ENCODE measurements around the gene CYP4F22.
"Not testable (repeated sequence)": the region's sequence is repeated elsewhere in the genome, so short reads cannot be mapped to it uniquely, and the experiment has no call there.

Gene CYP4F22

GRCh38 chr19:15495151-15495550 is 13.2 kb upstream of the CYP4F22 start:
- no peak for DNase-seq

DNA sequence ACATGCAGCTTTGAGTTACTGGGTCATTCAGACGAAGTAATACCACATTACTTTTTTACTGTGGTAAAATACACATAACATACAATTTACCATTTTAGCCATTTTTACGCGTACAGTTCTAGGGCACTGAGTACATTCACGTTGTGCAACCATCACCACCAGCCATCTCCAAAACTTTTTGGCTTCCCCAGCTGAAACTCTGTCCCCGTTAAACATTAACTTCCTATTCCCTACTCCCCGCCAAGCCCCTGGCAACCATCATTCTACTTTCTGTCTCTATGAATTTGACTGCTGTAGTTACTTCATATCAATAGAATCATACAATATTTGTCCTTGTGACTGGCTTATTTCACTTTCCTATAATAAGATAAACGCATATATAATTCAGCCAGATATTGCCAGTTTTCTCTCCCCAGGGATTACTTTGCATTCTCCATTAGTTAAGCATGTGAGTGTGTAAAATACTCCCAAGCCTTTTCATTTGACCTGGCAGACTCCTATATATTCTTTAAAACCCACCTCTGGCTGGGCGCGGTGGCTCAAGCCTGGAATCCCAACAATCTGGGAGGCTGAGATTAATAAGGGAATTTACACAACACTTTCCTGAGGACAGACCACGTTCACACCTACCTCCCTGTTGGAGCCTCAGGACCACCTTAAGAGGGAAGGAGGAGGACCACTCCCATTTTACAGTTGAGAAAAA is 10.0 kb upstream of the CYP4F22 start:
- DNase-seq: no peak

DNA sequence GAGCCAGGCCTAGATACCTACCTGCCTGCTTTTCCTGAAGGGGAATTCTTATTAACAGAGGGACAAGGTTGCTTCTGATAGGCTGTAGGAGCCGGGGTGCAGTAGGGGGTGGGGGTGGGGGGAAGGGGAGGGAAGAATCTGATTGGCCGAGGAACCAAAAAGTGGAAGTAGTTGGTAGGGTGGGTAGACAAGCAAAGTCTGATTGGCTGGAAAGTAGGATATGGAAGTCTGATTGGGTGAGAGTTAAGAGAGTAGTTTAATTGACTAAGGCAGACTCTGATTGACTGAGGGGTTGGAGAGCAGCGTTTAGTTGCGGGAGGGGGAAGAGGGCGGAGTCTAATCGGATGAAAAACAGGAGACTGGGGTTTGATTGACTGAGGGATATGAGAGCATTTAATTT is 9.4 kb upstream of the CYP4F22 start:
- no peak for DNase-seq

DNA sequence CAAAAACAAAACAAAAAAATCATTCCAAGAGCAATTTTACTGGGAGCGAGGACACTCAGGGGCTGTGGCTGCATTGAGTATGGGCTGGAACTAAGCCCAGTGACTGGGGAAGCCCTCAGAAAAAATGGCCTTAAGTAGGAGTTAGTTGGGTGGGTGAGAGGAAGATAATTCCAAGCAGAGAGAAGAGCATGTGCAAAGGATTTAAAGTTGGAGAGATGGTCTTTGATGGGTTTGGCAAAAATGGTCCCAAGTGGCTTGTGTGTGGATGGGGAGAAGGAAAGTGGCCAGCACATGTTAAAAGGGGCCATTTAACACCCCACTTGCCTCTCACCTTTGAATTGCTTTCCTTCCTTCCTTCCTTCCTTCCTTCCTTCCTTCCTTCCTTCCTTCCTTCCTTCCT is 6.7 kb upstream of the CYP4F22 start:
- no peak for DNase-seq

GRCh38 chr19:15502264-15502663 is 6.1 kb upstream of the CYP4F22 start:
- no peak for DNase-seq

DNA sequence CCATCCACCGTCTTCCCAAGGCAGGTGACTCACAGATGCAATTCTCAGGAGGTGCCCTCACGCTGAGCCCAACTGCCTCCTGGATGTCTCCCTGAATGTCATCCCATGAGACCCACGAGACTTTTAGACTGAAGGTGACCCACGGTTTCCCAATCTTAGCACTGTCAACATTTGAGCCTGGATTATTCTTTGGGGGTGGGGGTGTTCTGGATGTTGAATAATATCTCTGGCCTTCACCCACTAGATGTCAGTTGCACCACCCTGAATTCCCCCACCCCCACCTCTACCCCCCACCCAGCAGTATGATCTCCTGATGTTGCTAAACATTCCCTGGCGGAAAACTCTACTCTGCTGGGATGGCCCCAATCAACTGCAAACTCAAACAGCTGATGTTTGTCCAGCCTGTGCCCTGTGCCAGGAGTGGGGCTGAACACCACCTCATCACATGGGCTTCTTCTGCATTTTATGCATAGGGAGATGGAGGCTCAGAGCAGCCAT is 2.2 kb upstream of the CYP4F22 start:
- no peak for DNase-seq

GRCh38 chr19:15507068-15508034 is 974 bp upstream of the CYP4F22 start:
- no peak for DNase-seq

DNA sequence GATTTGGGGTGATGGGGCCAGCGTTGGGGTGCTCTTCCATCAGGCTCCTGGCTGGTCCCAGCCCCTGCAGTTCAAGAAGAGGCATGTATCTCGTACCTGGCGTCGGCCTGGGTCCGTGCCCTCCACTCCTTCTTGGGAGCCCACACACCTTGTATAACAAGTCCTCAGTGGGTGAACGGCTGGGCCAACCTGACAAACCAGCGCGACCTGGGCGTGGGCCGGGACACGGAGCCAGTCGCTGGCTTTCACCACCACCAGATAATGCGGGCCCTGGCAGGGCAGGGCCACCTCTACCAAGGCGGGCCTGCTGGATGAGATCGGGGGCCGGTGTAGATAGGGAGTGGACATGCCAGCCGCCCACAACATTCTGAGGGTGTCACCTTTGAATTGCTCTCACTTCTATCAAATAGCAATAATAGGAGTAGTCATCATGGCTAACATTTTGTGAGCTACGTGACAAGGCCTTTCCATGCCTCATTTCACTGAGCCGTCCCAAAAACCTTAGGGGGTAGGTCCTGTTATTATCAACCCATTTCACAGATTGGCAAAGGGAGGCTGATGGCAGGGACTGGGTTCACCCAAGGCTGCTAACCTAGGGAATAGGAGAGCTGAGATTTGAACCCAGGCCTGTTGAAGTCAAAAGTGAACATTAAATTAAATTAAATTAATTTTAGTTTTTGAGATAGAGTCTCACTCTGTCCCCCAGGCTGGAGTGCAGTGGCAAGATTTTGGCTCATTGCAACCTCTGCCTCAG is 3.5 kb downstream of the CYP4F22 start:
- no peak for DNase-seq

DNA sequence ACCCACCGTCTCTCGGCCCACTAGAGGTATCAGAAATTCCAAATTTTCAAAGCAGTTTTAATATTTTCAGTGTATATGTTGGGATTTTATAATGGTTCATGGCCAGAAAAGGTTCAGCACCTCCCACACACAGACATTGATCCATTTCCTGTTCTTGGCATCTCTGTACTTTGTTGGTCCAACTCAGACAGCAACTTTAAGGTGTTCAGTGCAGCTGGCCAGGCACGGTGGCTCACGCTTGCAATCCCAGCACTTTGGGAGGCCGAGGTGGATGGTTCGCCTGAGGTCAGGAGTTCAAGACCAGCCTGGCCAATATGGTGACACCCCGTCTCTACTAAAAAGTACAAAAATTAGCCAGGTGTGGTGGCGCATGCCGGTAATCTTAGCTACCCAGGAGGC is 6.9 kb downstream of the CYP4F22 start:
- DNase-seq: not testable (repeated sequence)

DNA sequence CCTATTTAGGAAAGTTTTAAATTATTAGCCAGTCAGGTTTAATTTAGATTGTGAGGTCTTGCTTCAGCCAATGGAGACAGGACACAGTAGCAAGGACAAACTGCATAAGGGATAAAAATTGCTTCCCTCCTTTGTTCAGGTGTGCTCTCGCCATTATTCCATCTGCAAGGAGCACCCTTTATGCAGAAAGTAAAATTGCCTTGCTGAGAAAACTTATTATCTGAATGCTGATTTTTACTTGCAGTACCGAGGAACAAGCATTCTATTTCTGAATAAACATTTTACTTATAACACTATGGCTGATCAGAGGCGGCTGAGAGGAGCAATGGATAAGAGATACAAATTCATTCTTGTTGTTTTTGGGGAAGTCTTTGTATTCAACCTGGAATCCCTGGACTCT is 8.0 kb downstream of the CYP4F22 start:
- DNase-seq: no peak

DNA sequence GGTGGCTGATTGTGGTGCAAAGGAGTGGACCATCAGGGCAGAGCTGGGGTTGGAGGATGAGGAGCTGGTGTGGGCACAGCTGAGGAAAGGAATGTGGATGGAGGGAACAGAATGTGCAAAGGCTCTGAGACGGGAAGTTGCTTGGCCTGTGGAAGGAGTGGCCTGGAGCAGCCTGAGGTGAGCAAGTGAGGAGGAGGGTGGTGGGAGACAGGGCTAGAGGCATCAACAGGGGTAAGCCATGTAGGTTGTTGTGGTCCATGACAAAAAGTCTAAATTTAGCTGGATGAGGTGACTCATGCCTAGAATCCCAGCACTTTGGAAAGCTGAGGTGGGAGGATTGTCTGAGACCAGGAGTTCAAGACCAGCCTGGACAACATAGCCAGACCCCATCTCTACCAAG is 9.5 kb downstream of the CYP4F22 start:
- DNase-seq: no peak

- DNase-seq: no peak
These were observed 11.2 kb downstream of the CYP4F22 start for GRCh38 chr19:15519433-15519976.

DNA sequence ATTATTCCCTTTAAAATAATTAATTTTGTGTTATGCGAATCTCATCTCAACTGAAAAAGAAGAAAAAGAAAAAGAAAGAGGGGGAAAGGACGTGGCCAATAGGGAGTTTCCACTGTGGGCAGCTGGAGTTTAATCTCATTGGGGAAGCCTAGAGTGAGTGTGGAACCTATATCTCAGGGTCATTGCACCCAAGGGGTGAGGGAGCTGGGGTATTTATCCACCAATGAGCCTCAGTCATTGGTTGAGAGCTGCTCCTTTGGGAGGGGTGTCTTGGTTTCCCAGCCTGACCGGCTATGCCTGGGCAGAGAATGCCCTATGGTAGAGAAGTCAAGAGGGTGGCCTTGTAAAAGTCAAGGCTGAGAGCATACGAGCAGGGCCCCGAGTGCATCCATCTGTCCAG is 16.5 kb downstream of the CYP4F22 start:
- DNase-seq: no peak

- DNase-seq: no peak
These were observed 17.0 kb downstream of the CYP4F22 start for GRCh38 chr19:15525291-15525690.

DNA sequence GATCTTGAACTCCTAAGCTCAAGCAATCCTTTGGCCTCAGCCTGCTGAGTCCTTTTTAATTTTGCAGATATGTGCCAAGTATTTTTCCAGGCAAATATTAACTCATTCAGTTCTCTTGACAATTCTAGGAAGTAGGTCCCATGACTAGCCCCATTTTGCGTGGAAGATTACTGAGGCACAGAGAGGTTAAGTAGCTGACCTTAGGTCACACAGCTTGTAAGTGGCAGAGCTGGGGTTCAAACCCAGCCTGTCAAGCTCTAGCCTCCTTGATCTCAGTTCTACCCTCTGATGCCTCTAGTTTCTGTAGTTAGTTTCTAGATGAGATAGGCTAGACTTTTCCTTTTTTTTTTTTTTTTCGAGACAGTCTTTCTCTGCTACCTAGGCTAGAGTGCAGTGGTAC is 18.1 kb downstream of the CYP4F22 start:
- DNase-seq: no peak

GRCh38 chr19:15527705-15528104 is 19.4 kb downstream of the CYP4F22 start:
- no peak for DNase-seq

GRCh38 chr19:15529774-15530372 is 21.5 kb downstream of the CYP4F22 start:
- no peak for DNase-seq

- DNase-seq: peak; percentile 36
These were observed 24.6 kb downstream of the CYP4F22 start for GRCh38 chr19:15532779-15533521.

- DNase-seq: not testable (repeated sequence)
These were observed 25.2 kb downstream of the CYP4F22 start for GRCh38 chr19:15533522-15533830.

- DNase-seq: peak; percentile 39
These were observed 26.9 kb downstream of the CYP4F22 start for GRCh38 chr19:15534957-15535864.

DNA sequence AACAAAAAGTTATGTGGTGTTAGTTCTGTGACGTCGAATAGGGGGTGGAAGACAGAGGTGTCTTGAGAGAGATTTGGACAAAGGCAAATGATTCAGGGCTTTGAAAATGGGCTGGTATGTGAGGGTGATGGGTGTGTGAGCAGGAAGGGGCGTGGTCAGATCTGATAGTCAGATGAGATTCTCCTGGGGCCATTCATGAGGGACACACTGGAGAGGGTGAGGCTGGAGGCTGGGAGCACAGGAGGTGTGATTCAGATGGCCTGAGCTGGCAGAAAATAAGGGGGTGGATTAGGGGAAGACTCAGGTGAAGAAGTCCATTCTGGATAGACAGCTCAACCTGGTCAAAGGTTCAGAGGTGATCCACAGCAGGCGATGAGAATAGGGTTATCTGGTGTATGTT is 28.0 kb downstream of the CYP4F22 start:
- DNase-seq: no peak

All from stimulated activated CD4-positive, alpha-beta T cell treated with anti-CD3 and anti-CD28 coated beads, Interleukin-4, amount 100 ng/mL, for 24 hours (primary cell).